ENCODE data around the gene FGFR3. TPM values are rescaled to one million over a fixed set of nuclear protein-coding genes. Genes with fewer than 3 reads are reported as not detected.
A peak's percentile ranks its signal among the peaks of the same experiment; 100 is the strongest.

FGFR3 gene
- total and polyA plus RNA-seq, 11 donors = 1.1 to 4.6 (median 2.3) TPM

DNA sequence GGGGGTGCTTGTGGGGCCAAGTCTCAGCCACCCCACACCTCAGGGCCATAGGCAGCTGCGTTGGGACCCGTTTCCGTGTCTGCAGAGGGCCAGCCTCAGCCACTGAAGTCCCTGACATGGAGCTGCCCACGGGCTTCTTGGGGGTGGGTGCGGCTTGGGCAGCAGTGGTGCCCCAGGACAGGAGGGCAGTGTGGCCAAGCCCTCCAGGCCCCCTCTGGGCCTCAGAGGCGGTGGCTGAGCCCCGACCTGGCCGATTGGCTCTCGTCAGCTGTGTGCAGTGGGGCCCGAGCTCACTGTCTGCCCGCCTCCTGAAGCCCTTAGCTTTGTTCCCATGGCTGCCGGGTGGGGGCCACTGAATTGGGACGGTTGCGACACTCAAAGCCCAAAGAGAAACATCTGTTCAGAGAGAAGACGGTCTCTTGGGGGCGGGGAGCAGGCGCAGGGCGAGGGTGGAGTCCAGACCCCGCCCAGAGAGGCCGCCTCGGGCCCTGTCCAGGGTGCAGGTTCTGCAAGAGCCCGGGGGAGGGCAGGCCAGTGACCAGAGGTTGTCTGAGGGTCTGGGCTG, 9.1 kb downstream of the FGFR3 start:
- no peak for TF ChIP-seq POLR2A (IDR thresholded peaks at IDR 0.05)
- TF ChIP-seq, protein P1, sequence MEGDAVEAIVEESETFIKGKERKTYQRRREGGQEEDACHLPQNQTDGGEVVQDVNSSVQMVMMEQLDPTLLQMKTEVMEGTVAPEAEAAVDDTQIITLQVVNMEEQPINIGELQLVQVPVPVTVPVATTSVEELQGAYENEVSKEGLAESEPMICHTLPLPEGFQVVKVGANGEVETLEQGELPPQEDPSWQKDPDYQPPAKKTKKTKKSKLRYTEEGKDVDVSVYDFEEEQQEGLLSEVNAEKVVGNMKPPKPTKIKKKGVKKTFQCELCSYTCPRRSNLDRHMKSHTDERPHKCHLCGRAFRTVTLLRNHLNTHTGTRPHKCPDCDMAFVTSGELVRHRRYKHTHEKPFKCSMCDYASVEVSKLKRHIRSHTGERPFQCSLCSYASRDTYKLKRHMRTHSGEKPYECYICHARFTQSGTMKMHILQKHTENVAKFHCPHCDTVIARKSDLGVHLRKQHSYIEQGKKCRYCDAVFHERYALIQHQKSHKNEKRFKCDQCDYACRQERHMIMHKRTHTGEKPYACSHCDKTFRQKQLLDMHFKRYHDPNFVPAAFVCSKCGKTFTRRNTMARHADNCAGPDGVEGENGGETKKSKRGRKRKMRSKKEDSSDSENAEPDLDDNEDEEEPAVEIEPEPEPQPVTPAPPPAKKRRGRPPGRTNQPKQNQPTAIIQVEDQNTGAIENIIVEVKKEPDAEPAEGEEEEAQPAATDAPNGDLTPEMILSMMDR (IDR thresholded peaks at IDR 0.05) = no peak
- Histone ChIP-seq H3K9me3 (no peaks in the 10 kb centered on the region), H3K27me3 (peaks cover 0 to 9% (median 0%) of the 10 kb centered on the region in 9 donors), H3K4me1 (no peaks in the 10 kb centered on the region), H3K27ac (no peak overlapping the region), H3K36me3 (no peaks in the 10 kb centered on the region), H3K4me3 (no peak overlapping the region)
- peak in 3 of 4 donors; percentile 6 to 67 (median 43) for ATAC-seq
- WGBS, 4 donors = 63 to 90% (median 80%) methylated on average over 12 to 22 of the region's 22 CpGs
- intact Hi-C loops (cut with DNase I) = loop anchor here in 1 of 10 donors (5.0 kb wide), 1 partner anchor 40 kb away; no protein-coding TSS in a partner anchor
- peak in 2 of 5 donors; percentile 61 to 69 for DNase-seq

DNA sequence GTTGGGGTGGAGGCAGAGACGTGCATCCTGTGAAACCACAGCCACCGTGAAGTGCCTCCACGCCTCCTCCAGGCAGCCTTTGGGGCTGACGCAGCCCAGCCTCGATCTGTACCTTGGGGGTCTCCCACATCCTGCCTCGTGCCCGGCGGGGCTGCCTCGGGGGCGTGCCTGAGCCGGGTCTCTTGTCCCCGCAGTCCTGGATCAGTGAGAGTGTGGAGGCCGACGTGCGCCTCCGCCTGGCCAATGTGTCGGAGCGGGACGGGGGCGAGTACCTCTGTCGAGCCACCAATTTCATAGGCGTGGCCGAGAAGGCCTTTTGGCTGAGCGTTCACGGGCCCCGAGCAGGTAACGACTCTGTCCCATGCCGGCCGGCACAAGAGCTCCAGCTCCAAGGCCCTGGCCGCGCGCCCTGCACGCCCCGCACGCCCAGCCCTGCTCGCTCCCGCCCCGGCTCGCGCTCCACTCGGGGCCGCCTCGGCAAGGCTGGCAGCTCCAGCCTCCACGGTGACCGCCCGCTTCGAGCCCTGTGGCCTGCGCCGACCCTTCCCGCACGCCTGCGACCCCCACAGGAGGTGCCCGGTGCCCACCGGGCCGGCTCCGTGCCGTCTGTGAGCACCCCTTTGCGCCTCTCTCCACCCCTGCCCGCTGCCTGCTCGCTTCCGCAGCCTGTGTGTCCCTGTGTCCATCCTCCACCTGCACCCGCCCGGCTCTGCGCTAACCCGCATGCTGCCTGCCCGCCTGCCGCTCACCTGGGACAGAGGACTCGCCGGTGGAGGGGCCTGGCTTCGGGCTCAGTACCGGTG, 9.8 kb downstream of the FGFR3 start:
- Histone ChIP-seq H3K4me3 (no peak overlapping the region), H3K27me3 (peaks cover 0 to 2% (median 0%) of the 10 kb centered on the region in 9 donors), H3K36me3 (no peaks in the 10 kb centered on the region), H3K27ac (no peak overlapping the region), H3K9me3 (no peaks in the 10 kb centered on the region), H3K4me1 (no peaks in the 10 kb centered on the region)
- ATAC-seq = no peak
- 92 to 96% (median 94%) methylated on average over 52 to 71 of the region's 71 CpGs for WGBS, 4 donors
- DNase-seq = no peak
- TF ChIP-seq, protein P1 (IDR thresholded peaks at IDR 0.05) = no peak
- no peak for TF ChIP-seq POLR2A (IDR thresholded peaks at IDR 0.05)
- intact Hi-C loops (cut with DNase I) = loop anchor here in 1 of 10 donors (5.0 kb wide), 1 partner anchor 41 kb away; no protein-coding TSS in a partner anchor

DNA sequence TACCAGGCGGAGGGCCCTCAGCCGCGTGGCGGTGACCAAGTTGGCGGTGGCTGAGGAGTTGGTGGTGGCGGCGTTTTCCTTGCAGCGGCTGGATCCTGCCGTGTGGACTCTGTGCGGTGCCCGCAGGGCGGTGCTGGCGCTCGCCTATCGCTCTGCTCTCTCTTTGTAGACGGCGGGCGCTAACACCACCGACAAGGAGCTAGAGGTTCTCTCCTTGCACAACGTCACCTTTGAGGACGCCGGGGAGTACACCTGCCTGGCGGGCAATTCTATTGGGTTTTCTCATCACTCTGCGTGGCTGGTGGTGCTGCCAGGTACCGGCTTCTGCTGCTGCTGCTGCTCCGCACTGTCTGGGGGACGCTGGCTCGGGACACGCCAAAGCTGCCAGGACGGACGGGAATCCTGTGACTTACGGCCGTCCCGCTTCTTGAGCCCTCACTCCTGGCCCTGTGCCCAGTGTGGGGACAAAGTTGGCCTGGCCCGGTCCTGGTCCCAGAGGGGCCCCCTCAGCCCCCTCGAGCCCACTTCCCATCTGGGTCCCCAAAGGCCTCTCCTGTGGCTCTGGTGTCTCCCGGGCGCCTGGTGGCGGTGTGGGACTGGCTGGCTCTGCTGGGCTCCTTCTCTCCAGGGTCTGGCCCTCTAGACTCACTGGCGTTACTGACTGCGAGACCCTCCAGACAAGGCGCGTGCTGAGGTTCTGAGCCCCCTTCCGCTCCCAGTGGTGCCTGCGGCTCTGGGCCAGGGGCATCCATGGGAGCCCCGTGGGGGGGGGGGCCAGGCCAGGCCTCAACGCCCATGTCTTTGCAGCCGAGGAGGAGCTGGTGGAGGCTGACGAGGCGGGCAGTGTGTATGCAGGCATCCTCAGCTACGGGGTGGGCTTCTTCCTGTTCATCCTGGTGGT, 10.7 kb downstream of the FGFR3 start:
- H3K4me1 ChIP-seq = no peaks in the 10 kb centered on the region
- no peak overlapping the region for H3K4me3 ChIP-seq
- DNase-seq (peak in 1 of 5 donors; percentile 37), ATAC-seq (no peak)
- intact Hi-C loops (cut with DNase I) = loop anchor here in 1 of 10 donors (5.0 kb wide), 1 partner anchor 41 kb away; no protein-coding TSS in a partner anchor
- no peak for TF ChIP-seq POLR2A (IDR thresholded peaks at IDR 0.05)
- TF ChIP-seq, protein P1 (IDR thresholded peaks at IDR 0.05) = no peak
- 91 to 94% (median 93%) methylated on average over 37 to 51 of the region's 51 CpGs for WGBS, 4 donors
- H3K27ac ChIP-seq = no peak overlapping the region
- H3K36me3 ChIP-seq = no peaks in the 10 kb centered on the region
- no peaks in the 10 kb centered on the region for H3K27me3 ChIP-seq
- H3K9me3 ChIP-seq = no peaks in the 10 kb centered on the region

Measured in heart left ventricle (tissue), 16 donors.